ENCODE data around the gene MXRA7.
"Not testable (repeated sequence)": the region's sequence is repeated elsewhere in the genome, so short reads cannot be mapped to it uniquely, and the experiment has no call there.

The MXRA7 gene

GRCh38 chr17:76714822-76715495 is 4.2 kb upstream of the MXRA7 start:
- peak; percentile 74 to 81 for DNase-seq

GRCh38 chr17:76714336-76714735 is 3.6 kb upstream of the MXRA7 start:
- DNase-seq: no peak

GRCh38 chr17:76713765-76714164 is 3.0 kb upstream of the MXRA7 start:
- no peak for DNase-seq

GRCh38 chr17:76712321-76712720 is 1.6 kb upstream of the MXRA7 start:
- DNase-seq: not testable (repeated sequence)

GRCh38 chr17:76709951-76710862 is 558 bp downstream of the MXRA7 start:
- DNase-seq: not testable (repeated sequence)

GRCh38 chr17:76709077-76709950 is 1.5 kb downstream of the MXRA7 start:
- DNase-seq: no peak

GRCh38 chr17:76707985-76708807 is 2.6 kb downstream of the MXRA7 start:
- DNase-seq: no peak

GRCh38 chr17:76706817-76707216 is 3.9 kb downstream of the MXRA7 start:
- no peak for DNase-seq

- no peak for DNase-seq
Measured at GRCh38 chr17:76704805-76705204, 6.0 kb downstream of the MXRA7 start.

- no peak for DNase-seq
Measured at GRCh38 chr17:76702941-76703637, 7.7 kb downstream of the MXRA7 start.

GRCh38 chr17:76702076-76702475 is 8.7 kb downstream of the MXRA7 start:
- no peak for DNase-seq

GRCh38 chr17:76701471-76701967 is 9.2 kb downstream of the MXRA7 start:
- DNase-seq: no peak

GRCh38 chr17:76700617-76701470 is 9.9 kb downstream of the MXRA7 start:
- DNase-seq: no peak

- DNase-seq: no peak
Measured at GRCh38 chr17:76700270-76700616, 10.5 kb downstream of the MXRA7 start.

- not testable (repeated sequence) for DNase-seq
Measured at GRCh38 chr17:76698466-76698977, 12.2 kb downstream of the MXRA7 start.

GRCh38 chr17:76697702-76698465 is 12.9 kb downstream of the MXRA7 start:
- DNase-seq: no peak

GRCh38 chr17:76696763-76697701 is 13.7 kb downstream of the MXRA7 start:
- no peak for DNase-seq

Measured in activated CD4-positive, alpha-beta T cell treated with anti-CD3 and anti-CD28 coated beads, Interleukin-2, amount 50 U/mL, for 4 hours (primary cell).